Measurements from ENCODE around the gene PHF19. TPM values are rescaled to one million over a fixed set of nuclear protein-coding genes. Genes with fewer than 3 reads are reported as not detected.

Gene PHF19
- total RNA-seq, 1 experiment from 2014 or later: 47.0 TPM

Other genes with a start within 250 kb of the PHF19 start
- 17.3 and 17.4 TPM in 2 replicates for gene MEGF9, start 162.7 kb downstream of the PHF19 start, total RNA-seq (2014; rRNA removed; shearing (Covaris generic))
- gene FBXW2, start 83.8 kb downstream of the PHF19 start, total RNA-seq (2014; rRNA removed; shearing (Covaris generic)): 28.7 and 36.1 TPM in 2 replicates
- gene PSMD5, start 34.3 kb downstream of the PHF19 start, total RNA-seq (2014; rRNA removed; shearing (Covaris generic)): 56.1 and 65.9 TPM in 2 replicates
- 0.91 and 0.95 TPM in 2 replicates for gene TRAF1, start 49.6 kb upstream of the PHF19 start, total RNA-seq (2014; rRNA removed; shearing (Covaris generic))
- gene C5, start 173.1 kb upstream of the PHF19 start, total RNA-seq (2014; rRNA removed; shearing (Covaris generic)): 6.3 and 11.5 TPM in 2 replicates
- 31.3 and 31.7 TPM in 2 replicates for gene CNTRL, start 197.8 kb upstream of the PHF19 start, total RNA-seq (2014; rRNA removed; shearing (Covaris generic))